ENCODE data around the gene EVL. TPM values are rescaled to one million over a fixed set of nuclear protein-coding genes. Genes with fewer than 3 reads are reported as not detected.

The EVL gene
- total and polyA plus RNA-seq, 10 of the 15 experiments (the other 5 are each of a cell fraction or from before 2014, with no cell fraction given), result 11.9 to 341 (median 89.8) TPM

DNA sequence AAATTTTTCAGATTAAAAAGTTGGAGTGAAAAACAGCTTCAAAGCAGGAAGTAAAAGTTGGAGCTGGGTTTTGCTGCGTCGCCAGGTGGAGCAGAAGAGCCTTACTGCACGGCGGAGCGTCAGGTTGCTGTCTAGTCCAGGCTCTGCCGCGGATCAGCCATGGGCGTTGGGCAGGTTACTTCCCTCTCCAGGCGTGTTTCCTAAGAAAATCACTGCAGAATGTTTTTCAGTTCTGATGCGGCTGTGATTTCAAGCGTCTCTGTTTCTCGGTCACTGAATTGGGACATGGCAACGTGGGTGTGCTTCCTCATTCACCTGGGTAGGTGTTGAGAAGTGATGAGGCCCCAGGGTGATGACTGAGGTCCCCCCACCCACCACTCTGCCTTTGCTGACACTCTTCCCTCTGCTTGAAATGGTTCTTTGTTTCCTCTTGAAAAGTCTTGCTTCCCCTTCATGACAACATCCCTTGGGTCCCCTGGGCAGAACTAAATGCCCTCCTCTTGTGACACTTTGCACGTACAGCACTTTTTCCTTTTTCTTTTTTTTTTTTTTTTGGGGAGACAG lies 7.6 kb downstream of the EVL start (continued):
- TF ChIP-seq CHD2 (IDR thresholded peaks at IDR 0.05; ENCODE audit: borderline replicate concordance, low read depth, low read length) (0 out of 2 replicates have a peak, but pooled peaks have one; percentile 29), BRCA1 (IDR thresholded peaks at IDR 0.05; ENCODE audit: low read depth, low read length) (no peak), EP300 (IDR thresholded peaks at IDR 0.05; ENCODE audit: borderline replicate concordance in 1 of 2, control insufficient read depth in 1 of 2, low read depth in 2 of 2, low read length in 2 of 2) (0 out of 4 replicates have a peak, but pooled peaks of 1 of the 2 experiments have one; percentile 32), JUND (IDR thresholded peaks at IDR 0.05; ENCODE audit: low read depth, low read length) (no peak), POU2F2 (IDR thresholded peaks at IDR 0.05; ENCODE audit: borderline replicate concordance, low read depth, low read length) (no peak), PAX5 (IDR thresholded peaks at IDR 0.05; ENCODE audit: borderline replicate concordance, low read depth, low read length) (no peak), IRF3 (IDR thresholded peaks at IDR 0.05) (no peak), USF2 (IDR thresholded peaks at IDR 0.05; ENCODE audit: borderline replicate concordance, low read depth, low read length) (no peak), RELA (IDR thresholded peaks at IDR 0.05; ENCODE audit: borderline replicate concordance, partially characterized antibody) (no peak), HDAC6 (IDR thresholded peaks at IDR 0.05; ENCODE audit: unreplicated experiment) (no peak), BCL11A (IDR thresholded peaks at IDR 0.05; ENCODE audit: low read depth, low read length) (no peak), RAD21 (IDR thresholded peaks at IDR 0.05; ENCODE audit: insufficient read depth, low read depth, low read length) (peak; percentile 62)
- TF ChIP-seq, protein P1, sequence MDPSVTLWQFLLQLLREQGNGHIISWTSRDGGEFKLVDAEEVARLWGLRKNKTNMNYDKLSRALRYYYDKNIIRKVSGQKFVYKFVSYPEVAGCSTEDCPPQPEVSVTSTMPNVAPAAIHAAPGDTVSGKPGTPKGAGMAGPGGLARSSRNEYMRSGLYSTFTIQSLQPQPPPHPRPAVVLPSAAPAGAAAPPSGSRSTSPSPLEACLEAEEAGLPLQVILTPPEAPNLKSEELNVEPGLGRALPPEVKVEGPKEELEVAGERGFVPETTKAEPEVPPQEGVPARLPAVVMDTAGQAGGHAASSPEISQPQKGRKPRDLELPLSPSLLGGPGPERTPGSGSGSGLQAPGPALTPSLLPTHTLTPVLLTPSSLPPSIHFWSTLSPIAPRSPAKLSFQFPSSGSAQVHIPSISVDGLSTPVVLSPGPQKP (IDR thresholded peaks at IDR 0.05; ENCODE audit: low read depth, low read length), result no peak
- TF ChIP-seq, protein P2, sequence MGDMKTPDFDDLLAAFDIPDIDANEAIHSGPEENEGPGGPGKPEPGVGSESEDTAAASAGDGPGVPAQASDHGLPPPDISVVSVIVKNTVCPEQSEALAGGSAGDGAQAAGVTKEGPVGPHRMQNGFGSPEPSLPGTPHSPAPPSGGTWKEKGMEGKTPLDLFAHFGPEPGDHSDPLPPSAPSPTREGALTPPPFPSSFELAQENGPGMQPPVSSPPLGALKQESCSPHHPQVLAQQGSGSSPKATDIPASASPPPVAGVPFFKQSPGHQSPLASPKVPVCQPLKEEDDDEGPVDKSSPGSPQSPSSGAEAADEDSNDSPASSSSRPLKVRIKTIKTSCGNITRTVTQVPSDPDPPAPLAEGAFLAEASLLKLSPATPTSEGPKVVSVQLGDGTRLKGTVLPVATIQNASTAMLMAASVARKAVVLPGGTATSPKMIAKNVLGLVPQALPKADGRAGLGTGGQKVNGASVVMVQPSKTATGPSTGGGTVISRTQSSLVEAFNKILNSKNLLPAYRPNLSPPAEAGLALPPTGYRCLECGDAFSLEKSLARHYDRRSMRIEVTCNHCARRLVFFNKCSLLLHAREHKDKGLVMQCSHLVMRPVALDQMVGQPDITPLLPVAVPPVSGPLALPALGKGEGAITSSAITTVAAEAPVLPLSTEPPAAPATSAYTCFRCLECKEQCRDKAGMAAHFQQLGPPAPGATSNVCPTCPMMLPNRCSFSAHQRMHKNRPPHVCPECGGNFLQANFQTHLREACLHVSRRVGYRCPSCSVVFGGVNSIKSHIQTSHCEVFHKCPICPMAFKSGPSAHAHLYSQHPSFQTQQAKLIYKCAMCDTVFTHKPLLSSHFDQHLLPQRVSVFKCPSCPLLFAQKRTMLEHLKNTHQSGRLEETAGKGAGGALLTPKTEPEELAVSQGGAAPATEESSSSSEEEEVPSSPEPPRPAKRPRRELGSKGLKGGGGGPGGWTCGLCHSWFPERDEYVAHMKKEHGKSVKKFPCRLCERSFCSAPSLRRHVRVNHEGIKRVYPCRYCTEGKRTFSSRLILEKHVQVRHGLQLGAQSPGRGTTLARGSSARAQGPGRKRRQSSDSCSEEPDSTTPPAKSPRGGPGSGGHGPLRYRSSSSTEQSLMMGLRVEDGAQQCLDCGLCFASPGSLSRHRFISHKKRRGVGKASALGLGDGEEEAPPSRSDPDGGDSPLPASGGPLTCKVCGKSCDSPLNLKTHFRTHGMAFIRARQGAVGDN (IDR thresholded peaks at IDR 0.05), result peak; percentile 73
- TF ChIP-seq, protein P3, sequence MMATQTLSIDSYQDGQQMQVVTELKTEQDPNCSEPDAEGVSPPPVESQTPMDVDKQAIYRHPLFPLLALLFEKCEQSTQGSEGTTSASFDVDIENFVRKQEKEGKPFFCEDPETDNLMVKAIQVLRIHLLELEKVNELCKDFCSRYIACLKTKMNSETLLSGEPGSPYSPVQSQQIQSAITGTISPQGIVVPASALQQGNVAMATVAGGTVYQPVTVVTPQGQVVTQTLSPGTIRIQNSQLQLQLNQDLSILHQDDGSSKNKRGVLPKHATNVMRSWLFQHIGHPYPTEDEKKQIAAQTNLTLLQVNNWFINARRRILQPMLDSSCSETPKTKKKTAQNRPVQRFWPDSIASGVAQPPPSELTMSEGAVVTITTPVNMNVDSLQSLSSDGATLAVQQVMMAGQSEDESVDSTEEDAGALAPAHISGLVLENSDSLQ (IDR thresholded peaks at IDR 0.05), result peak; percentile 12; the same call in 1 of the 2 replicates
- TF ChIP-seq, protein P4, sequence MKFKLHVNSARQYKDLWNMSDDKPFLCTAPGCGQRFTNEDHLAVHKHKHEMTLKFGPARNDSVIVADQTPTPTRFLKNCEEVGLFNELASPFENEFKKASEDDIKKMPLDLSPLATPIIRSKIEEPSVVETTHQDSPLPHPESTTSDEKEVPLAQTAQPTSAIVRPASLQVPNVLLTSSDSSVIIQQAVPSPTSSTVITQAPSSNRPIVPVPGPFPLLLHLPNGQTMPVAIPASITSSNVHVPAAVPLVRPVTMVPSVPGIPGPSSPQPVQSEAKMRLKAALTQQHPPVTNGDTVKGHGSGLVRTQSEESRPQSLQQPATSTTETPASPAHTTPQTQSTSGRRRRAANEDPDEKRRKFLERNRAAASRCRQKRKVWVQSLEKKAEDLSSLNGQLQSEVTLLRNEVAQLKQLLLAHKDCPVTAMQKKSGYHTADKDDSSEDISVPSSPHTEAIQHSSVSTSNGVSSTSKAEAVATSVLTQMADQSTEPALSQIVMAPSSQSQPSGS (IDR thresholded peaks at IDR 0.05; ENCODE audit: low read length), result peak; percentile 52

All from GM12878 (cell line).